Aorta (tissue), 5 donors: Measurements from ENCODE around the gene SYT8. TPM values are rescaled to one million over a fixed set of nuclear protein-coding genes. Genes with fewer than 3 reads are reported as not detected.

Experiments
- ATAC-seq: fragments of 200-7000 bp; cut with Tn5 transposase; one replicate; pipeline ENCODE4 v1.9.1; 2022; ENCODE audit warnings: moderate library complexity; ENCODE audit not compliant: low FRiP score
- DNase-seq, 2 donors: peaks; one replicate each; pipeline ENCODE4 v3.0.0-alpha.2; 2020
- H3K27ac ChIP-seq, 2 donors: one replicate each; pipeline ENCODE4 v1.5.1; 2013; ENCODE audit warnings: low read length in 2 of 2, mild to moderate bottlenecking in 2 of 2, moderate library complexity in 2 of 2, control low read depth in 1 of 2, inconsistent platforms in 1 of 2, low read depth in 1 of 2
- H3K27me3 ChIP-seq, 2 donors: one replicate each; pipeline ENCODE4 v1.6.1; 2013; ENCODE audit warnings: control low read depth in 1 of 2, low read length in 1 of 2, mild to moderate bottlenecking in 1 of 2, moderate library complexity in 1 of 2; ENCODE audit not compliant: insufficient read depth in 2 of 2, control insufficient read depth in 1 of 2
- H3K36me3 ChIP-seq, 2 donors: one replicate each; pipeline ENCODE4 v1.6.1; 2013; ENCODE audit warnings: control low read depth in 1 of 2, low read length in 1 of 2, mild to moderate bottlenecking in 1 of 2; ENCODE audit not compliant: insufficient read depth in 2 of 2, control insufficient read depth in 1 of 2
- H3K4me1 ChIP-seq, 2 donors: one replicate each; pipeline ENCODE4 v1.6.1; 2013; ENCODE audit warnings: low read length in 2 of 2, control low read depth in 1 of 2, mild to moderate bottlenecking in 1 of 2, moderate library complexity in 1 of 2; ENCODE audit not compliant: insufficient read depth in 2 of 2, control insufficient read depth in 1 of 2
- H3K4me3 ChIP-seq, 2 donors: one replicate each; pipeline ENCODE4 v1.5.1; 2013; ENCODE audit warnings: low read length in 2 of 2, control low read depth in 1 of 2, mild to moderate bottlenecking in 1 of 2
- H3K9me3 ChIP-seq: one replicate; pipeline ENCODE4 v1.6.1; 2013; ENCODE audit warnings: mild to moderate bottlenecking, low read length; ENCODE audit not compliant: control insufficient read depth
- WGBS, 2 donors: extraction: QIAGEN DNeasy Blood & Tissue Kit; methylation state at CpG; one replicate each; pipeline ENCODE4 v1.1.7; 2013; 5-methylcytosine and 5-hydroxymethylcytosine counted together
- intact Hi-C, 2 donors: fragments of 100-400 bp; cut with DNase I; formaldehyde crosslinking; loops; one replicate each; pipeline versions ENCODE4 v1.14.2 to v1.15.0; 2022
- polyA plus RNA-seq, 2 donors: library from polyadenylated mRNA; stranded (reverse); fragments of 200-250 nt; gene quantifications; one replicate each; pipeline ENCODE4 v1.2.3, GENCODE V29; 2013
- total RNA-seq, 2 donors: library from RNA; stranded (reverse); fragmentation: NEBNext Ultra II Directional; extraction: Animal tissue kit (Norgen Biotek cat#: 25700); gene quantifications; one replicate each; pipeline ENCODE4 v1.2.1, GENCODE V29; 2021
- donor health status: healthy with polysubstance abuse.
- donor health status: Bipolar disorder and iron deficiency.
- donor health status: DM: no; HTN: no; CAD: no.
- donor health status: DM: no; HTN: no; CAD: no.
- donor health status: DM: yes; HTN: yes; CAD: no.

The SYT8 gene
- total and polyA plus RNA-seq, 4 donors = 0.19 to 14.3 (median 3.6) TPM

DNA sequence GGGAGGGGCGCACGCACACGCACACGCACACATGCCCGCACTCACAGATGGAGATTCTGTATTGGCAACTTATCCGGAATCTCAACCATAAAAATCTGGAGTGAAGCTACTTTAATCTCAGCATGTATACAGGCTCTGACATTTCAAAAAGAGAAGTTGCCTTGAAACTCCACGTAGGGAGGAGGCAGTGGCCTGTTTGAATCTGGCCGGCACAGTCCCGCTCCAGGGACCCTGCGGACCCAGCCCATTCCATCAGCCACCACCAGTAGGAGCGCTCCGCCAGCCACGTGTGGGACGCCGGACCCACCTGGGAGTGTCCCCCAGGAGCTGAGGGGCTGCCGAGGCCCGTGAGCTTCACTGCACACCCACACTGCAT lies 1.9 kb upstream of the SYT8 start:
- no peaks in the 10 kb centered on the region for H3K27me3 ChIP-seq
- H3K27ac ChIP-seq = no peak overlapping the region
- no peaks in the 10 kb centered on the region for H3K36me3 ChIP-seq
- no peak overlapping the region for H3K4me3 ChIP-seq
- H3K4me1 ChIP-seq = no peaks in the 10 kb centered on the region
- DNase-seq (peak in 1 of 2 donors; percentile 40), ATAC-seq (no peak)
- intact Hi-C loops = loop anchor here (1.0 to 5.0 kb wide), 3 partner anchors 139 to 181 kb away; no protein-coding TSS in a partner anchor
- WGBS, 2 donors = 64 to 71% methylated on average over 17 of the region's 17 CpGs
- no peaks in the 10 kb centered on the region for H3K9me3 ChIP-seq

- no peaks in the 10 kb centered on the region for H3K36me3 ChIP-seq
- DNase-seq (no peak), ATAC-seq (no peak)
- no peak overlapping the region for H3K4me3 ChIP-seq
- no peaks in the 10 kb centered on the region for H3K9me3 ChIP-seq
- H3K27me3 ChIP-seq = no peaks in the 10 kb centered on the region
- intact Hi-C loops = loop anchor here in 1 of 2 donors (5.0 kb wide), 1 partner anchor 182 kb away; no protein-coding TSS in a partner anchor
- H3K4me1 ChIP-seq = no peaks in the 10 kb centered on the region
- H3K27ac ChIP-seq = no peak overlapping the region
- WGBS, 2 donors = 92 to 94% methylated on average over 14 of the region's 14 CpGs
These were observed 654 bp upstream of the SYT8 start for GRCh38 chr11:1834062-1834610.

GRCh38 chr11:1835671-1836010 lies 851 bp downstream of the SYT8 start:
- peak in 1 of 2 donors; percentile 44 for DNase-seq
- H3K4me3 ChIP-seq = no peak overlapping the region
- no peaks in the 10 kb centered on the region for H3K27me3 ChIP-seq
- 92 to 94% methylated on average over 12 of the region's 12 CpGs for WGBS, 2 donors
- H3K27ac ChIP-seq = no peak overlapping the region
- no peaks in the 10 kb centered on the region for H3K9me3 ChIP-seq
- intact Hi-C loops = loop anchor here (5.0 kb wide), 3 partner anchors 42 to 317 kb away; partner anchors contain the start of gene TNNT3 (in 1 of the 2)
- ATAC-seq = no peak
- H3K36me3 ChIP-seq = no peaks in the 10 kb centered on the region
- H3K4me1 ChIP-seq = no peaks in the 10 kb centered on the region

- intact Hi-C loops = loop anchor here (5.0 kb wide), 3 partner anchors 41 to 316 kb away; partner anchors contain the start of gene TNNT3 (in 1 of the 2)
- DNase-seq = peak in 1 of 2 donors; percentile 50
- H3K9me3 ChIP-seq = no peaks in the 10 kb centered on the region
- ATAC-seq = no peak
- 90 to 95% methylated on average over 43 of the region's 43 CpGs for WGBS, 2 donors
- H3K27me3 ChIP-seq = no peaks in the 10 kb centered on the region
- no peaks in the 10 kb centered on the region for H3K4me1 ChIP-seq
- no peak overlapping the region for H3K27ac ChIP-seq
- no peak overlapping the region for H3K4me3 ChIP-seq
- H3K36me3 ChIP-seq = no peaks in the 10 kb centered on the region
These were observed 1.5 kb downstream of the SYT8 start for GRCh38 chr11:1836011-1836945.

- ATAC-seq (peak; percentile 67), DNase-seq (peak; percentile 81 to 90)
- Histone ChIP-seq H3K9me3 (no peaks in the 10 kb centered on the region), H3K4me3 (no peak overlapping the region), H3K36me3 (no peaks in the 10 kb centered on the region), H3K27ac (no peak overlapping the region), H3K27me3 (no peaks in the 10 kb centered on the region), H3K4me1 (no peaks in the 10 kb centered on the region)
- 56 to 62% methylated on average over 30 to 38 of the region's 38 CpGs for WGBS, 2 donors
- intact Hi-C loops = loop anchor here (5.0 kb wide), 3 partner anchors 40 to 315 kb away; partner anchors contain the start of gene TNNT3 (in 1 of the 2)
These were observed 2.6 kb downstream of the SYT8 start for GRCh38 chr11:1837171-1838076.

GRCh38 chr11:1838077-1838425 lies 3.3 kb downstream of the SYT8 start:
- no peak overlapping the region for H3K4me3 ChIP-seq
- no peak for ATAC-seq
- DNase-seq = peak; percentile 49 to 72
- intact Hi-C loops = loop anchor here (5.0 kb wide), 3 partner anchors 39 to 314 kb away; partner anchors contain the start of gene TNNT3 (in 1 of the 2)
- H3K27me3 ChIP-seq = no peaks in the 10 kb centered on the region
- H3K9me3 ChIP-seq = no peaks in the 10 kb centered on the region
- no peaks in the 10 kb centered on the region for H3K4me1 ChIP-seq
- no peak overlapping the region for H3K27ac ChIP-seq
- WGBS, 2 donors = 55 to 56% methylated on average over 17 of the region's 17 CpGs
- H3K36me3 ChIP-seq = no peaks in the 10 kb centered on the region

DNA sequence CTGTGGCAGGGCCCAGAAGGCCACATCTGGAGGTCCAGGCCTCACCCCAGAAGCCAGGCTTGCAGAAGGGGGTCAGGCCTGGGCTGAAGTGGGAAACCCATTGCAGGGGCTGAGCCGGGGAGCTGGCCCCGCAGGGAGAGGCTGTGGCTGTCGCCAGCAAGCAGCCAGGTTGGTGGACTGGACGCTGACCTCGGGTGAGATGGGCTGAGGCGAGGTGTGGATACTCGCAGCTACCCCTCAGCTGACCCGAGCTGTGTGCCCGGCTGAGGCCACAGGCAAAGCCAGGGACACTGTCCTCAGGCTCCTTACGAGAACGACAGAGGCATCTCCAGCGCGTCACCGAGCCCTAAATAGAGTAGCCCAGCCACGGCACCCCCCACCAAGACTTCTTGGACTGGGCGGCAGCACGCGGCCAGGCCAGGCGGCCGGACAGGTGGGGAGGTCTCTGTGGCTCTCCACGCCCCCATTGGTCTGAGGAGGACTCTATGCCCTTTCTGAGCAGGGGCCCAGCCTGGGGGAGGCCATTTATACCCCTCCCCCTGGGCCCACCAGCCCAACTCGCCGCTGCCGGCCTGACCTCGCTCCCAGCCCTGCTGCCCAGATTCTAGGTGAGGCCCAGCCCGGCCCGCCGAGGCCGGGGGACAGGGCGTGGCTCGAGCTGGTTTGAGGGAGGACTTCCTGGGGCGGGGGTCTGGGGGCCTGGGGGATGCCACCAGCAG lies 3.8 kb downstream of the SYT8 start, which contains the start of gene TNNI2:
Gene TNNI2, plus strand, starts transcription at position 556 of the 719 bp plus-strand sequence. CDS start 716 bp downstream, outside the sequence.
- no peaks in the 10 kb centered on the region for H3K36me3 ChIP-seq
- DNase-seq = peak; percentile 51 to 76
- no peaks in the 10 kb centered on the region for H3K4me1 ChIP-seq
- H3K27me3 ChIP-seq = no peaks in the 10 kb centered on the region
- intact Hi-C loops = loop anchor here (5.0 kb wide), 3 partner anchors 39 to 314 kb away; partner anchors contain the start of gene TNNT3 (in 1 of the 2)
- no peak within 1 kb of the TSS for H3K4me3 ChIP-seq
- WGBS, 2 donors = 91 to 93% methylated on average over 32 of the region's 32 CpGs
- no peak for ATAC-seq
- no peaks in the 10 kb centered on the region for H3K9me3 ChIP-seq
- H3K27ac ChIP-seq = no peak within 1 kb of the TSS
